GM18505 (cell line): ENCODE measurements around the gene ATRNL1.

ENCODE experiments used
- ATAC-seq: cut with Tn5 transposase; IDR thresholded peaks from one replicate; pipeline ENCODE4 v1.9.1; 2021; ENCODE audit not compliant: unreplicated experiment
- POLR2A ChIP-seq: IDR thresholded peaks from 4 replicates; pipeline ENCODE4 v1.6.1; 2011; ENCODE audit warnings: borderline replicate concordance; ENCODE audit not compliant: insufficient read depth, insufficient read length; ENCODE audit errors: extremely low read depth

The ATRNL1 gene

DNA sequence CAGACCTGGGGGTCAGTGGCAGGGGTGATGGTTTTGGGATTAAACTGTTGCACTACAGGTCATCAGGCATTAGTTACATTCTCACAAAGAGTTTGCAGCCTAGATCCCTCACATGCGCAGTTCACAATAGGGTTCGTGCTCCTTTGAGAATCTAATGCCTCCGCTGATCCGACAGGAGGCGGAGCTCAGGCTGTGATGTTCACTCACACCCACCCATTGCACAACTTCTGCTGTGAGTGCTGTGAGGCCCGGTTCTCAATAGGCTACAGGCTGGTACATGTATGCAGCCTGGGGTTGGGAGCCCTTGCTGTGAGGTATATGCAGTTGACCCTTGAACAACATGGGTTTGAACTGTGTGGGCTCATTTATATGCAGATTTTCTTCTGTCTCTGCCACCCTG is 763.4 kb downstream of the ATRNL1 start:
- no peak for TF ChIP-seq POLR2A
- no peak for ATAC-seq

DNA sequence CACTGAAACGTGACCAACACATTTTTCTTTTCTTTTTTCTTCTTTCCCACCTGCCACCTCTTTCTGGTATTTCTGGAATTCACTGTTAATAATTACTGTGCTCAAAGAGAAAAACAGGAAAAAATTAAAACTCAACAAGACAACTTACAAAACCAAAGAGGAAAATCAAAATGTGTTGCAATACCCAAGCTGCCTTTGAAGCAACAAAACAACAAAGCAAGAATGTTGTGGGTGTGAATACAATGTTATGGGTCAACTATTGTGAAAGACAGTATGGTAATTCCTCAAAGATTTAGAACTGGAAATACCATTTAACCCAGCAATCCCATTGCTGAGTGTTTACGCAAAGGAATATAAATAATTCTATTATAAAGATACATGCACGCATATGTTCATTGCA is 764.7 kb downstream of the ATRNL1 start:
- TF ChIP-seq POLR2A: no peak
- ATAC-seq: no peak

DNA sequence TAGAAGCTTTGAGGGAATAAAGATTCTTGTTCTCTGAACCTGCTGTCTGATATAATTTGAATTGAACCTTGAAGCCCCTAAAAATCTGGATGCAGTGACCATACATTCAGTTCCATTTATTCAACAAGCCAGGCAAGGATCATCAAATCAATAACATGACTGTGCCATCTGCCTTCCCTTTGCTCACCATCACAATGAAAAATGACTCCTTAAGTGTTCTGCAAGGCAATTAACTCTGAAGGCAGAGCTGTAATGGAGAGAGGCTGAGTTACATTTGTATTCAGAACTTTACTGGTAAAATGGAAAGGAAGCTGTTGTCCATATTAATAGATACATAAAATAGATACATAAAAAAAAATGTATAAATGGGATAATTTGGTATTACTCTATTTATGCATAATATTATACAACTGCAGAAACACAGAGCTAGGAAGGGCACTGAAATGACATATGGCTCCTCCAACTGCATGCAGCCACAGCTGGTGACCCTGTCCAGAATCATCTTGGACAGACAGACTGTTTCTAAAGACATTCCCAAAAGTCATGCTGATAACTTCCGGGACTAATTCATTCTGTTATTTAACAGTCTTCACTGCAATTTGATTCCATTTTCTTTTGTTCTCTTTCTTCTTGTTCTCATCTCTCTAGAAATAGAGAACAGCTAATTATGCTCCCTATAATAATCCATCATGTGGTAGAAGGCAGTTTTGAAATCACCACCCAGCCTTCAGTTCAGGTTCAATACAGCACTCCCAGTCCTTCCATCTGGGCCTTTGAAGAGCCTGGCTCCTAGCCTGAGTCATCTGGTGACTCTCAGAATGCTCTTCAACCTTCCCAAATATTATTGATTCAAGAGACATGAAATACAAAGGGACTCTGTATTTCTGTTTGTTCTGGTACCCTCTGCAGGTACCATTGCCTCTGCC is 767.3 kb downstream of the ATRNL1 start:
- no peak for TF ChIP-seq POLR2A
- no peak for ATAC-seq

DNA sequence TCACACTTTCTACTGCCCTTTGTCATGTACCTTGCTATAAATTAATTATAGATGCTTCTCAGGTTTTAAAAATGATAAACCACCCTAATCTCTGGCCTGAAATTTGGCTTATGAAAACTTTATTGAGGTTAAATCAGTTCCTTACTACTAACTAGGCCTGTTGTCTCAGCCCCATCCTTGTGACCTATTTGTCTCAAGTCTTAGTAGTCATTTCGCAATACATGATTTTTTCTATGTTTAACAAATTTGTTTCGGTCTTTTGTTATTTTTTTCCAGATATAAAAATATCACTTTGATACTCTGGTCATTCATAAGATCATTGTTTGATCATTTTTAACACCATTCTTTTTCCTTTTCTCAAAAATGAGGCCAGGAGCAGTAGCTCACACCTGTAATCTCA is 768.3 kb downstream of the ATRNL1 start:
- no peak for TF ChIP-seq POLR2A
- ATAC-seq: no peak

DNA sequence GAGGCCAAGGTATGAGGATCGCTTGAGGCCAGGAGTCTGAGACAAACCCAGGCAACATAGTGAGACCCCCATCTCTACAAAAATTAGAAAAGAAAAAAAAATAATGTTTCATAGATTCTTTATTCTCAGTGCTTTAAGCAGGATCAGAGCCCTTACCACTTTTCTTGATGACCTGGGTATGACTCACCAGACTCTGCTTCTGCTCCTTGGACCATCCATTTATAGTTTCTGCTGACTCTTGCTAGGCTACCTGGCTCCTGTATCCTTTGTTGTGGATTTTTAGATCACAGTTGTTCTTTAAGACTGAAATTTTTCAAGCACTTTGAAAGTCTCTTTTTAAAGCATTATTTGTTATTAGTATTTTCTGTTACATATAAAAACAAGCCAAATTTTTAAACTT is 768.7 kb downstream of the ATRNL1 start:
- TF ChIP-seq POLR2A: no peak
- ATAC-seq: no peak

DNA sequence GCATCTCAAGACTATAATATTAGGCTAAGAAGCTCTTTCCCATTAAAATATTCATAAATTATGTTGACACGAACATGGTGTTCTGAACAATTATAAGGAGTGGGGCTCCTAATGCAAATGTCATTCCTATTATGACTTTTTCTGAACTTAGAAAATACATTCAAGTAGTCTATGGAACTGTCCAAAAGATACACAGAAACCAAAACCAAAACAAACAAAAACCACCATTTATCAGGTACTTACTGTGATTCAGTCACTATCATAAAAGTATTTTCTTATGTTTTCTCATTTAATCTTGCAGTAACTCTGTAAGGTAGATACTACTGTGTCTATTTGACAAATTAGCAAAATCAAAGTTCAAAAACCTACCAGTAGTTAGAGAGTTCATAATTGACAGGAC is 773.0 kb downstream of the ATRNL1 start:
- no peak for TF ChIP-seq POLR2A
- no peak for ATAC-seq

DNA sequence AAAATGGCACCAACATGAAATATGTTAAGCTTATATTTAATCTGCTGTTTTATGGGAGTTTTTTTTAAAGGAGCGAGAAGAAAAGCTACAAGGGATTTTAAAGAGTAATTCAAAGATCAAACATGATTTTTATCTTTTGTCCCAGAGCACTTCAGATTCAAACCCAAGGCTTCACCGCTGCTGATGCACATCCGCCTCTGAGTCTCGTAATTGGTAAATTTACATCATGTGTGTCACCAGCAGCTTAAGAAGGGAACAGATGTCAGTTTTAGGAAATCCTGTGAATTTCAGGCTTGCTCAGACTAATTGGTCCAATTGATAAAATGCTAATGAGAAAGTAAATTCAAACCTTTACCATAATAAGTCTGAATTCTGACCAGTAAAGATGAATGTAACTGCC is 773.5 kb downstream of the ATRNL1 start:
- TF ChIP-seq POLR2A: no peak
- no peak for ATAC-seq

DNA sequence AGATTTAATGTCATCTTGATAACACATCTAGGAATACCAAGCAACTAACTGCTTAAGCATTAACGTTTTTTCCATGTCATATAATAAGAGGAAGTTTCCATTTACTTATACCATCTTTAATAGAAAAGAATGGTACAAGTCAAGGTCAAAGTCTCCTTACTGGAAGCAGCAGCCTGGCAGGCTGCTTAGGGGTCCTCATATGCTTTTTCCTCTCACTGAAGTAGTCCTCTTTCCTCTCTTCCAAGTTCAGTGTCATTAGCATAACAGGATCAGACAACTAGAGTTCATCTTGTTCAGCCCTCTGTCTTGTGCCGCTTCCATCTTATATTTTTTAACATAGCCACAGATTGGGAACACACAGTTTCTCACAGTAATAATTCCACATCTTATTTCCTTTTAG is 774.1 kb downstream of the ATRNL1 start:
- TF ChIP-seq POLR2A: no peak
- no peak for ATAC-seq

DNA sequence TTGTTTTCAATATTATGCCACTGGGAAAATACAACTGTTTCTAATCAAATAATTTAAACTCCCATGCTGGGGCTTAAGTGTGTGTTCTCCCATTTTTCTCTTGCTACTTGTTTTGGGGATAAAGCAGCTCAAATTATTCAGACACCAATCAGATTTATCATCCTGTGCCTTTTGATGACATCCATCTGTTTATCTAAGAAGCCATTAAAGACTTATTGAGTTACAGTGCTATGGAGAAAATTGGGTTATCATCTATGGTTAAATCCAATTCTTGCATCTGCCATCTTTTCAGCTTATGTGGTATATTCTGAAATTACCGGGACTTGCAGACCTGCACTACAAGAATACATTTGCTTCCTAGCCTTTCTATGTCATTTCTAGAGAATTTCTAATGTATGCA is 778.7 kb downstream of the ATRNL1 start:
- no peak for ATAC-seq
- TF ChIP-seq POLR2A: no peak

DNA sequence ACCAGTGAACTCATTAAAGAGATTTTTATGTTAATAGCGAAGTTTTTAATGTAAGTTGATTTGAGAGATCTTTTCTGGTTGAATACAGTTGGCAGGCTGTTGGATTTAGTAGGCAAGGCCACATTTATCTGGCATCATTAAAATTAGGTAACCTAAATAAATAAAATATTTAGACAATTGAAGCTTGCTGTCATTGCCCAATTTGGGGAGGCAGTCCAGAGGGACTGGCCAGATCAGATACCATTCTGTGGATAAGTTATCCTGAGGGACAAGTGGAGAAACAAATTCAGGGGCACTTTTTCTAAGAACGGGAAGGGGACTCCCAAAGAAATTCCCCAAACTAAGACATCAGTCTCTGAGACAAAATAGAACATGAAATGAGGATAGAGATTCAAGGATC is 782.0 kb downstream of the ATRNL1 start:
- TF ChIP-seq POLR2A: no peak
- ATAC-seq: no peak

DNA sequence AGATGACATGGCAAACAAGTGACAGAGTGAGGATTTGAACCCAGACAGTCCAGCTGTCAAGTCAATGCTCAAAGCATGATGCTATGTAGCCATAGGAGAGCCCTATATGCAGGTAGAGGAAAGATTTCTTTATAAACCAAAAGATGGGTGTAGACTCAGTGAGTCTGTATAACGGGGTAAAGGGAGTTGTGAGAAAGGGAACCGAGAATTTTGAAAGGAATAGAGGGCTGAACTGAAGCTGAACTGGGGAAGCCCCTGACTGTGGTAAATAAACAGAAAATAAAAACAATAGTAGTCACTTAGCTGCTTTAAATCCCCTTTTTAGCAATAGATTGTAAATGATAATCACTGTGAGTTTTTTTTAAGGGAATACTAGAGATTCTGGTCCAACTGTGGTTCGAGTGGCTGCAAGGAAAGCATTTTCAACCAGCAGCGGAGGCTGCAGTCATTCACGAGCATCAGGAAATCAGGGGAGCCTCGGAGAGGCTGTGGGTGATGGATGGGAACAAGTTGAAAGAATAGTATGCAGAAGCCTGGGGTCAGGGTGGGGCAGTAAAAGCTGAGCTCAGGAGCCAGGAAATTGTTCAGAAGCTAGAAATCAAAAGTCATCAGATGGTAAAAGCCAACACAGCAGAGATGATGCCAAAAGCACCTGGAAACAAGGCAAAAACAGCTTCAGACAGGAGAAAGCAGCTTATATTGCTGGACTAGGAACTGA is 786.4 kb downstream of the ATRNL1 start:
- TF ChIP-seq POLR2A: no peak
- ATAC-seq: peak; percentile 85

DNA sequence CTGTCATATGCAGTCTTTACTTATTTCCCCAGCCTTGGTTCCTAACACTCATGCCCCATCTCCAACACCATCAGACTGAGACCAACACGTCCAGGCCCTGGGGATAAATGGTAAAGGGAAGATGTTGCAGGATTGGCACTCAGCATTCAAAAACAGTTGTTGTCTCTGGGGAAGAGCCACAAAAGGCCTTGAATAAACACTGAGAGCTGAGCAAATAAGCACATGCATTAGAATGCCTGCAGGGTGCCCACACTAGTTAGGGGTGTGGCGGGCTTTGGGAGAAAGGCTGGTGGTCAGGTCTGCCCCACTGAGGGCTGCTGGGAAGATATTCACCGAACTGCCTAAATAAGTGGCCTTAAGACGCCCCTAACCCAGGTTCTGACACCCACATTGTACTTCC is 788.9 kb downstream of the ATRNL1 start:
- no peak for TF ChIP-seq POLR2A
- ATAC-seq: no peak

DNA sequence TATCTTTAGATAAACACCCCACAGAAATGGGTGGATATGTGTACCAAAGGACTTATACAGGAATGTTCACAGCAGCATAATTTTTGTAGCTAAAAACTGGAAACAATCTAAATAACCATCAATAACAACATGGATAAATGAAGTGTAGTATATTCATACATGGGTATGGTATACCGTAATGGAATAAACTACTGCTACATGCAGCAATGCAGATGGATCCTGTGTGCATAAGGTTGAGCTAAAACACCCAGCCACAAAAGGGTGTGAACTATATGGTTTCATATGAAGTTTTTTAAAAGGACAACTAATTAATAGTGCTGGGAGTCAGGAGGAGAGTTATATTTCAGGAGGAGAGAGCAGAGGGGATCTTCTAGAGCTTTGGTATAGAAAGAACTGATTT is 790.2 kb downstream of the ATRNL1 start:
- no peak for ATAC-seq
- no peak for TF ChIP-seq POLR2A

DNA sequence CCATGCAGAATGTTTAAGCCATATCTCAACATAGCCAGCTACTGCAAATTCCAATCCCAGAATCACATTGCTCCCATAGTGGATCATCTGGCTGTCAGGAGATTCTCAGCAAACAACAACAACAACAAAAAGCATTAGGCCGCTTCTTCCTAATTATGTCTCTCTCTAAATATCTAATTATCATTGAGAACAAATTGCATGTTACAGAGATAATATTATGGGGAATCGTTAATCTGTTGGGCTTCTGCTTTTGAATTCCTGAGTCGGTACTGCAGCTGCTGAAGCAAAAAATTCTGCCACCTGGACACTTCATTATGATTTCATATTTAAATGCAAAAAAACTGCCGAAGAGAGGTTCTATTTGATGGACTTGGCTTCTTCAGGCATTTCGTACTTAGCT is 791.2 kb downstream of the ATRNL1 start:
- ATAC-seq: no peak
- TF ChIP-seq POLR2A: no peak
